NB4 (cell line): ENCODE results near the gene GMEB1.

Source experiments
- CTCF ChIP-seq: IDR thresholded peaks from one replicate; pipeline ENCODE4 v1.5.1; 2012; ENCODE audit warnings: low read depth, low read length
- MYC ChIP-seq: IDR thresholded peaks from 2 replicates; pipeline ENCODE4 v1.6.1; 2011; ENCODE audit warnings: low read depth, low read length
- POLR2A ChIP-seq: IDR thresholded peaks from 2 replicates; pipeline ENCODE4 v1.6.1; 2011; ENCODE audit warnings: mild to moderate bottlenecking; ENCODE audit not compliant: insufficient read length; ENCODE audit errors: extremely low read depth

- TF ChIP-seq CTCF (no peak), MYC (no peak), POLR2A (no peak)
These were observed 71.5 kb downstream of the GMEB1 start for GRCh38 chr1:28740118-28740517.
